Stimulated activated naive CD4-positive, alpha-beta T cell (primary cell): ENCODE measurements around the gene DCXR.
A peak's percentile ranks its signal among the peaks of the same experiment; 100 is the strongest.

Experiments used
- DNase-seq, 6 experiments: peaks; one replicate each; lab custom pipeline; 2025; lab: John Stamatoyannopoulos, UW

The DCXR gene

DNA sequence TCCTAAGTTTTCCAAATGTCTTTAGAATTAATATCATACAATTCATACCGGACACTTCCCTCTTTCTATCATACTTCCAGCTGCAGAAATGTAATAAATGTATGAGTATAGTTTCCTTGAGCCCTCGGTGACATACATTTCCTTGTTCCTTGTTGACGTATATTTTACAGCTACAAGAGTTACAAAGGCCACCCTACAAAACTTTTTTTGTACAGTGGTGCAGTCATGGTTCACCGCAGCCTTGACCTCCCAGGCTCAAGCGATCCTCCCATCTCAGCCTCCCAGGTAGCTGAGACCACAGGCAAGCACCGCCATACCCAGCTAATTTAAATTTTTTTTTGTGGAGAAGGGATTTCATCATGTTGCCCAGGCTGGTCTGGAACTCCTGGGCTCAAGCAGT lies 35.3 kb upstream of the DCXR start:
- DNase-seq: no peak

DNA sequence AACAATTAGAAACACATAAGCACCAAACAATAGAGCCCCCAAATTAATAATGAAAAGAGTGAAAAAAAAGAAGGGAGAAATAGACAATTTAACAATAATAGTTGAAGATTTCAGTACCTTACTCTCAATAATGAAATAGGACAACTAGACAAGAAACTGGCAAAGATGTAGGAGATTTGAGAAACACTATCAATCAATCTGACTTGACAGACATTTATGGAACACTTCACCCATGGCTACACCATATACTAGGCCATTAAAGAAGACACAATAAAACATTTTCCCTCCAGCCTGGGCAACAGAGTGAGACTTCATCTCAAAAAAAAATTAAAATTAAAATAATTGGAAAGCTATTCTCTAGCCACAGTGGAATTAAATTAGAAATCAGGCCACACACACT lies 33.1 kb upstream of the DCXR start:
- DNase-seq: no peak

DNA sequence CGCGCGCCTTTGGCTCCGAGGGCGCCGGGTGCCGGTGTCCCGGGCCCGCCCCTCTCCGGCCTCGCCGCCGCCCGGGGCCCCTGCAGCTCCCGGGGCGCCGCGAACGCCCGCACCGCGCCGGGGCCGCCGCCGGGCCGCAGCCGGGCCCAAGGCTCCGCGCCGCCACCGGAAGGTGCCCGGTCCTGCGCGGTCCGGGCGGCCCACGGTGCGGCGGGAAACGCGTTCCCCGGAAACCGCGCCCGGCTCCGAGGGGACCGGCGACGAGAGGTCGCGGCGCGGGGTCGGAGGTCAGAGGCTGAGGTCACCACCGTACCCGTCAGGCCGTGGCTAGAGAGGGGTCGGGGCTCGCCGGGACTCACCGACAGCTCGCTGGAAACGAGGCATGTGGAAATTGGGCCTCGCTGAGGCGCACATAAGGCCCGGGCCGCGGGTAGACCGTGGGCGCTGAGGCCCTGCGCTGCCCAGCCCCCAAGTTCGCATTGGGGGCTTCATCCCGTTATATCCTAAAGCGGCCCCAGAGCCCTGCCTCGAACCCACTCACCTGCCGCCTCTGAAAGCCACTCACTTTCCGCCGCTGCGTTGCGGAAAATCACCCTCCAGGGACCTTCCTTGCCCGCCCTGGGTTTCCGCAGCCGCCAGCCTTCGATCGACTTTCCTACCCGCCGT lies 28.3 kb upstream of the DCXR start, which contains the start of gene DUS1L:
Gene DUS1L (minus strand): TSS at position 167 of the 666 bp plus-strand sequence. CDS start 745 bp downstream, outside the sequence.
- DNase-seq: peak; percentile 34 to 77 (median 56)

DNA sequence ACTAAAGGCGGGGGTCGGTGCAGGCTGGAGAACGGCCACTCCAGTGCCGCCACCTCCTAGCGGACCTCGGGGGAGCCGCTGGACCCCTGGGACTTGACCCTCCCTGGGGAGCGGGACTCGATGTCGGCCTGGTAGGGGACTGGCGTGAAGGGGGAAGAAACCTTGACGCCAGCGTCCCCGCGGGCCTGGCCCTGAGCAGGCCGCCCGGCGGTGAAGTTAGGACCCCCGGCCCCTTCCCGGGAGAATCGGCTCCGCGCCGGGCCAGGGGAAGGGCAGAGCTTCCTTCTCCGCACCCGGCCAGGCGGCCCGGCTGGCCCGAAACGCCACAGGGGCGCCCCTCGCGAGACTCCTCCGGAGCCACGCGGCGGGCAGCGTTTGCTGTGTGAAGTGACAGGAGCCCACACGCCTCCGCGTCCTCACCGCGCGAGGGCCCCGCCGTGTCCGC lies 27.7 kb upstream of the DCXR start:
- DNase-seq: peak in 3 of 6 experiments; percentile 44 to 64 (median 51)

DNA sequence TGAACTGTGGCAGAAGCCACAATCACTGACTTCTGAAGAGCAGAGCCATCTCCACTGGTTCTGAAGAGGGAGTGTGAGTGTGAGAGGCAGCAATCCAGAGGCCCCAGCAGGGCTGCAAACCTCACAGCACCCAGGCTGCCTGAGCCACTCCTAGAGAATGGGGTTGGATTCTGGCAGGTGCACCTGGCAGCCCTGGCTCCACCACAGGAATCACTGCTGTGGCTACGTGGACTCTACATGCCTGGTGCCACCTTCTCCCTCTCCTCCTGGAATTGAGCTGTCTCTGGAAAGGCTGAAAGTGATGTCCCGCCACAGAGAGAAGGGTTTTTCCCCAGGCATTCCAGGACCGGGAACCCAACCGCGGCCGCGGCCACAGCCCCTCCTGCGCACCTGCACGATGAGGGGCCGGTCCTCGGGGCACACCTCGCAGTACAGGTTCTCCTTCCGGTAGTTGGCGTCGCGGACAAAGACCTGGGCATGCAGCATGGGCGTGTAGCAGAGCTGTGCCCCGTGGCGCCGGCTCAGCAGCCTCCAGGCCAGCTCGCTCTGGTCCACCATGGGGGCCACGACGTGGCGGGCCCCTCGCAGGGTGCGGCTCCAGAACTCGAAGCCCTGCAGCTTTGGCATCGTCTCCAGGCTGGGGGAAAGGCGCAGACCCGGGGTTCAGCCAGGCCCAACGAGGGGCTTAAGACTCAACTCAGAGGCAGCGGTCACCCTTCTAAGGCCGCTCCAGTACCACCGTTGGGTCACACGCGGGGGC lies 27.1 kb upstream of the DCXR start:
- no peak for DNase-seq

DNA sequence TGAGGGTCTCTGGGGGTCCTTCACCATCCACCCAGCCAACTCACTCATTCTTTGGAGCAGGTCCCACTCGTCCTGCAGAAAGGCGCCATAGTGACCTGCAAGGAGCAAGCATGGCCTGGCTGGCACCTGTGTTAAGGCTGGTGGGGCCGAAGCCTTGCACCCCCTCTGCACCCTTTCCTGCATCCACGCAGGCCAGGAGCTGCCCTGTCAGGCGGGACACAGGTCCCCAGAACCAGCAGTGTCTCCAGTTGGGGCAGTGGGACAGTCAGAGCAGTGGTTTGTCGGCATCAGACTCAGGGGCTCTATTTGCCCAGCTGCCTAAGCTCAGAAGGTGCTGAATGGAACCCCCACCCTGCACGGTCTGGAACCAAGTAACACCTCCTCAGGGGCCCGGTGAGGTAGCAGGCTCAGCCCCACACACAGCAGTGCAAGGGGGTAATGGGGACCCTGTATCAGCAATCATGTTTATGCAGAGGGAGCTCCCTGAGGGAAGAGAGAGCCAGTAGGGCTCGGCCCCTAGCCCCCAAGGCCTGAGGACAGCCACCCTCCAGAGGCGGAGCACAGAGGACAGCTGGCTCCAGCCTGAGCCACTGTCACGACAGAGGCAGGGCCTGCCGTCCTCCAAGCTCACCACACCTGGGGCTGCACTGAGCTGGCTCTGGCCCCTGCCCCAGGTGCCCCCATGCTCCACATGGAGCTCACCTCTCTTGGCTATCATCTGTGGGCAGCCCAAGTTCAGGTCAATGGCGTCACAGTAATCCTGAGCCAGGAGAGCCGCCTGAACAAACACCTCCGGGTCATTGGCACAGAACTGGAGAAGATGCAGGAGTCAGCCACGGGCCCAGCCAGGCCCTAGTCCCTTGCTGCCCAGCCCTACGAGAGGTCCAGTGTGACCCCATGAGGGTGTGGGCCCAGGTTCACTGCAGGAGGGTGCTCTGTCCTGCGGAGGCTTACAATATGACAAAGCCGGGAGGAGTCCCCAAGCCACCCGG lies 26.2 kb upstream of the DCXR start:
- no peak for DNase-seq

DNA sequence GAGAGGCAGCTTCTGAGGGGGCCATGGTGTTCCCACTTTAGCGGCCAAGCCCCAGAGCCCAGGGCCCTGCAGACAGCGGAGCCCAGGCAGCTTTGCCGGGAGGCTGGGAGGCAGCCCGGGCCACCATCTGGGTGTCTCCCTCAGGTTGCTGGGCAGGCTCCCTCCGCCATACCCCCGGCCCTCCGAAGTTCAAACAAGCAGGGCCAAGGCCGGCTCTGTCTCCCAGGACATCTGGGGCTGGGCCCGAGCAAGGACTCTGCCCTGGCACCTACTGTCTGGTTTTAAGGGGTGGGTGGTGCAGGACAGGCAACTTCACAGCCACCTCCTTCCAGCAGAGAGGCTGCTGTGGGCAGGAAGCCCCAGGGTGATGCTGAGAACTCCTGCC lies 25.5 kb upstream of the DCXR start:
- no peak for DNase-seq

DNA sequence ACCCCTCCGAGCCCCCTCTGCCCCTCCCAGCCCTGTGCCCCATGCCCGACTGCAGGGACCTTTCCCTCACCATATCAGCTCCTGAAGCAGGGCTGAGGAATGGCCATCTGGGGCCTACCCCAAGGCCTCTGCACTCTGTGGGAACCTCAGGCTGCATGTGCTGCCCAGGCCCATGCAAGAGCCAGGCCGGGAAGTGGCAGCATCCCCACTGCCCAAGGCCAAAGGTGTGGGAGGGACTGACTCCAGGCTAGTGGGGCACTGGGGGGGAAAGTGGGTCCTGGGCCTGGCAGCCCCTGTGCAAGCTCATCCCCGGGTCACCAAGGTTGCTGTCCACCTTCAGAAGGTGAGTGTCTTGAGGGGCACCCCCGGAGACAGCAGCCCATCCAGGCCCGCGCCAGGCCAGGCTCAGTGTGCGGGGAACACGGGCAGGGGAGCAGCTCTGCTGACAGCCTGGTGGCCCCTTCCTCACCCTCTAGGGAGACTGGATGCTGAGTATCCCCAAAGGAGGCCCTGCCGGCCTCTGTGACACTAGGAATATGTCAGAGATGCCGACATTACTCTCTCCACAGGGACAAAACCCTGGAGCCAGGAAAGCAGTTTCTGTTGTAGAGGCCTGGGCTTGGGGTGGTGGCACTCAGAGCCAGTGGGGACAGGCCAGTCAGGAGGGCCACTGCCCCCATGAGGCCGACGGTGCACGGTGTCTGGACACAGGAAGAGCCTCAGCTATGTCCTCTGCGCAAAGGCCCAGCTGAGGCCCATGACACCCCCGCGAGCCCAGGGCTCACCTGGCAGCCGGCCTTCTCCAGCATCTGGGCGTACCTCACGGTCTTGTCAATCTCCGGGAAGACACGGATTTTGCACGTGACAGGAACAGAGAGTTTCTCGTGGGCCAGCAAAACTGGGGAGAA lies 24.8 kb upstream of the DCXR start:
- no peak for DNase-seq

DNA sequence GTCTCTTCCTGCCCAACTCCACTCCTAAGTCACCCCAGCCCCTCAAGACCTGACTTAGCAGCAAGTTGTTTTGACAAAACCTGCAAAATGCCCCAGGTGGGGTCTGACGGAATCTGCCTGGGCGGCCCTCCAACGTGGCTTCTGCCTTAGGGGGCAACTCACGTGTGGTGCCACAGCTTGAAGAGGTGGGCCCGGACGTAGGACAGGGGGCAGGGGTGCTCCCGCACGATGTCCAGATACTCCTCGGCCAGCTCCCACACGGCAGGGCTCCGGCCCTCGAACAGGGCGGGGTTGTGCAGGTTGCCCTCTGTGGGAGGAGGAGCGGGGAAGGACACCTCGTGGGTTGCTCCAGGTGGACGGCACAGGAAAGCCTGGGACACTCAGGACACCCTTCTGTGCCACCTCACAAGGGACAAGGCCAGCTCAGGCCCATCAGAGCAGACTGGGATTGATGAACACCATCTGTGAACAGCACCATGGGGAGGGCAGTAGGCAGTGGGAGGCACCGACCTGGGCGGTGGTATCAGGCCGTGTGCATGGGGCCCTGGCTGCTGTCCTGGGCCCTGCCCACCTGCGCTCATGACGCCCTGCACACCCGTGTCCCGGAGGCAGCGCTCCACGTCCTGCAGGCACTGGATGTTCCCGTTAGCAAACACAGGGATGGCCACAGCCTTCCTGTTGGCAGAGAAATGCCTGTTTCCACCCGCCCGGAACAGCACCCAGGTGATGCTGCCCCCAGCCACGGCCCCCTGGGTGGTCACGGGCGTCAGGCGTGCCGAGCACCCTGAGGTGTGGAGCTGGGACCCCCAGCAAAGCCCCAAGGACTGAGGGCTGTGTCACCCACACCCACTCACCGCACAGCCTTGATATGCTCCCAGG lies 23.8 kb upstream of the DCXR start:
- no peak for DNase-seq

DNA sequence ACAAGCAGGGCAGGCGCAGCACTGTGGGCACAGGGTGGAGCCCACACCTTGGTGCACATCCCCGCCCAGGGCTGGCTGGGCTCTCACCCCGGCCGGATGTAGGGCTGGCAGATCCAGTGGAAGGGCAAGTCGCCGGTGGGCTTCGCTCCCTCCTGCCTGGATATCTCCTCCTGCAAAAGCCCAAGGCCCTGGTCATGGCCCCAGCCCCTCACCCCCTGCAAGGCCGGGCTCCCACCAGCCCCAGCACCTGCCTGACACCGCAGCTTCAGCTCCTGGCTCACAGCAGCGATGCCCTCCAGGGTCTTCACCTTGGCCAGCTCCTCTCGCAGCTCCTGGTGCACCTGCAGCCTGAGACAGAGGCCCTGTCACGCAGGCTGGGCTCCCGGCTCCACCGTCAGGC lies 23.1 kb upstream of the DCXR start:
- DNase-seq: no peak

DNA sequence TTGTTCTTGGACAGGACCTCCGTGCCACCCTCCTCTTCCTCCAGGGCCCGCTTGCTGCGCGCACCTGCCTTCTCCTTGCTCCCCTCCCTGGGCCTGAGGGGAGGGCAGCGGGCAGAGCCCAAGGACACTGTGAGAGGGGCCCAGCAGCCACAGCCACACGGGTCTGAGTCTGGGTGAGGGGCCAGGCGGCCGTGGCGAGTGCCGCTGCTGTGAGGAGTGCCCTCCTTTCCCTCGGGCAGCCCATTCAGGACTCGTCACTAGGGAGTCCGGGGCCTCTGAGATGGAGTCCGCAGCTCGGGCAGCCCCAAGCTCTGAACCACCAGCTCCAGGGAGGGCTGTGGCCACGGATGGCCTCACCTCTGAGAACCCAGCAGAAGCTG lies 22.5 kb upstream of the DCXR start:
- no peak for DNase-seq

DNA sequence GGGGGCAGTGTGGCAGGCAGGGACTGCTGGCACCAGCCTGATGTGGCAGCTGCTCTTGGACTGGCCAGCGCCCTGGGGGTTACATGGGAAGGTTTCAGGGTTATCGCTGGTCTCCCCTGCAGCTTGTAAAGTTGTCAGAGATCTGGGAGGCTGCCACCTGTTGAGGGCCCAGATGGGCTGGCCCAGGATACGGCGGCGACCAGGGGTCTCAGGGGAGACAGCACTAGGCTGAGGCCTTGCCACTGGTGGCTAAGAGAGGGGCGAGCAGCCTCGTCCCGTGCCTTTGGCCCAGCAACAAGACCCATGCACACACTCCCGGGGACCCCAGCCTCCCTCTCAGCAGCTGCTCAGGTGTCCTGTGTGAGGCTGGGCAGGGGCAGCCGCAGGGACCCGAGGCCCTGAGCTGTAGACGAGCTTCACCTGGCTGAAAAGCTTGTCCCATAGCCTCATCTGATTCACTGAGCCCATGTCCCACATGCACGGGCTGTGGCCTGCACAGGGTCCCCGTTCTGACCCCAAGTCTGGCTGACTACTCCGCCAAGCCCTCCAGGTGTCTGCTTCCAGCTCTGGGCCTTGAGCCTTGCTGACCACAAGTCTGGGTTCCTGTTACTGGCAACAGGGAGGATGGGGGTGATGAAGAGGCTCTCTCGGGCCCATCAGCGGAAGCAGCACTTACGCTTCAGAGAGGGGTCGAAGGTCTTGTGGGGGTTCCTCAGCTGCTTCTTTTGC lies 21.9 kb upstream of the DCXR start:
- DNase-seq: no peak

DNA sequence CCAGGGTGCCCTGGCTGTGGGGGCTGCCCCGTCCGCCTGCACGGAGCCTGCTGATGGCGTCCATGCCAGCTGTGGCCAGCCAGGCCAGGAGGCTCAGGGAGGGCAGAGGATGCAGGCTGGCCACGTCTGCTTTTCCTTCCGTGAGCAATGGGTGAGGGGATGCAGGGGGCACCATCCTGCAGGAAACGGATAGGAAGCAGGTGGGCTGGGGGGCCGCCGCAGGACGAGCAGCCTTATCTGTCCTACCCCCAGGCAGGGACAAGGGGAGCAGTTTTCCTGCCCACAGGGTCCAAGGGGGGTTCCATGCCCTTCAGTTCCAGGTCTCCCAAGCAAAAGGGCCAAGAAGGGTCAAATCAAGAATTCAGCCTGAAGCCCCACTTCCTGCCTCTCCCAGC lies 21.4 kb upstream of the DCXR start:
- DNase-seq: no peak

DNA sequence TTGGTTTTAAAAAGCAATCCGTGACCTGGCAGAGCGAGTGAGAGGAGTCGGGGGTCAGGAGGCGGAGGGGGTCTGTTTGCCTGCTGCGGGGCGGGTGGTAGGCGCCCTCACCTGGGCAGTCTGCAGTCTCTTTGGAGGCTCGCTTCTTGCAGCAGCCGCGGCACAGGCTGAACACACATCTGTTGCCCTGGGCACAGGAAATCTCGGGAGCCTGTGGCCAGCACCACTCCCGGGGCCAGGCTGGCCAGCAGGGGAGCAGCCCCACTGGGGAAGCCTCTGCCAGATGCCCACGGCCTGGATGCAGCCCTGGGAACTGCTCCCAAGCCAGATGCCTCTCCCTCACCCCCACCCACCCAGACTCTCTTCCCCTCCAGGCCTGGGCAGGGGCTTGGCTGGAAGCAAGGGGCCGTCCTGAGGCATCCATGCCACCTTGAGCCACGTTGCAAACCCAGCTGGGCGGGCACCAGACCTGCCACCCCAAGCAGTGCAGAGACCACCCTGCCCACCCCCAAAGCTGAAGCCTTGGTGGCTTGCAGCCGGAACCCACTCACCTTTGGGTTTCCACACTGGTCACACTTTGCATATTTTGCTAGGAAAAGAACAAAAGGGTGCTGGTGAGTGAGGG lies 20.8 kb upstream of the DCXR start:
- DNase-seq: no peak

DNA sequence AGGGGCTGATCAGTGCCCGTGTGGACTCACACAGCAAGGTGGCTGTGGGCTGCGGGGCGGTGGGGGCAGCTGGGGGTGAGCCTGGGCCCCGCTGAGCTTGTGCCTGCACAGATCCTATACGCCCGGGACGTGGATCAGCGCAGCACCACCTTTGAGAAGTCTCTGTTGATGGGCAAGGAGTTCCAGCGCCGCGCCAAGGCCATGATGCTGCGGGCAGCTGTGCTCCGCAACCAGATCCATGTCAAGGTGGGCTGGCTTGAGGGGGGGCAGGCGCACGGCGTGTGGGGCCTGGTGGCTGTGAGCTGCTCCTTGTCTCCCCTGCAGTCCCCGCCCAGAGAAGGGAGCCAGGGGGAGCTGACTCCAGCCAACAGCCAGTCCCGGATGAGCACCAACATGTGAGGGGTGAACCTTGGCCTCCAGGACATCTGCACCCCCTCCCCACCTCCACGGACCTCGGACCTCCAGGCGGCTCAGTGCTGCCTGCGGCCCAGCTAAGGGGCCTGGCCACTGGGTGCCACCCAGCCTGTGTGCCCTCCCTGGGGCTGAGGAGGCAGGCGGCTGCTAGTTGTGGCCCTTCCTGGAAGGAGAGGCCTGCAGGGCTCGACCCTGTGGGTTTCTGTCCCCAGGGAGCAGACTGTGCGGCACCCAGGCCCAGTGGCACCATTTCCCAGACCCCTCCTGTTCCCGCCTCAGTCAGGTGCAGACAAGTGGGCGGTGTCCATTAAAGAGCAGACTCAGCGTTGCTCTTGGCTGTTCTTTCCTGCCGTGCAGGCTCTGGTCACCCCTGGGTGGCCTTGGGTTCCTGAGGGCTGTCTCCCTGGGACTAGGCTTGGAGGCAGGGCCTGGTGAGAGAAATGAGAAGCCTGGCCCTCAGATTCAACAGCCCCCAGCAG lies 19.5 kb upstream of the DCXR start:
- DNase-seq: no peak

DNA sequence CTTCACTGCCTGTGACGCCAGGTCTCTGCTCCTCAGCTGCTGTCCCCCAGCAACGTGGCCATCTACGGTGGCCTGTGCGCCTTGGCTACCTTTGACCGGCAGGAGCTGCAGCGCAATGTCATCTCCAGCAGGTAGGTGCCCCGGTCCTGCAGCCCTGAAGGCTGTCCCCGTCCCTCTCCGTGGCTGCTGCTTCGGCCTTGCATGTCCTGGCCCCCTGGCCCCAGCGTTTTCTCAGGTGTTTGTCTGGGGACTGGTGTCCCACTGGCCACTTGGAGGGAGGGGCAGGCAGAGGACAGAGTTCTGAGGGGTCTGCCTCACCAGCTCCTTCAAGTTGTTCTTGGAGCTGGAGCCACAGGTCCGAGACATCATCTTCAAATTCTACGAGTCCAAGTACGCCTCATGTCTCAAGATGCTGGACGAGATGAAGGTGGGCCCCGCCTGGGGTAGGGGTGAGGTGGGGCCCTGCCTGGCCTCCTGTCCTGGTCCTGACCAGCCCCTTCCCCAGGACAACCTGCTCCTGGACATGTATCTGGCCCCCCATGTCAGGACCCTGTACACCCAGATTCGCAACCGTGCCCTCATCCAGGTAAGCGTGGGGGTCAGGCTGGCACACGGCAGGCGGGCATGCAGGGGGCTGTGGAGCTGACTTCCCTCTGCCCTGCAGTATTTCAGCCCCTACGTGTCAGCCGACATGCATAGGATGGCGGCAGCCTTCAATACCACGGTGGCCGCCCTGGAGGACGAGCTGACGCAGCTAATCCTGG lies 18.6 kb upstream of the DCXR start:
- DNase-seq: no peak
